ENCODE data around the gene OR52A1.
A peak's percentile ranks its signal among the peaks of the same experiment; 100 is the strongest.
"Not testable (repeated sequence)": the region's sequence is repeated elsewhere in the genome, so short reads cannot be mapped to it uniquely, and the experiment has no call there.

Gene OR52A1

GRCh38 chr11:5154657-5155056, at the start of gene OR52A1:
Gene OR52A1 (minus strand): TSS chr11:5154757. CDS start chr11:5152369, 2,388 bp downstream.
- no peak for DNase-seq (ENCODE audit: low spot score)

GRCh38 chr11:5203366-5203765, 48.8 kb upstream of the OR52A1 start:
- no peak for DNase-seq (ENCODE audit: low spot score)

- DNase-seq (ENCODE audit: low spot score) = no peak
These were observed 46.0 kb upstream of the OR52A1 start, which contains the start of gene OR51V1 for GRCh38 chr11:5200582-5200981. Gene OR51V1 (minus strand): TSS chr11:5200682. CDS start chr11:5200682, 0 bp downstream.

DNA sequence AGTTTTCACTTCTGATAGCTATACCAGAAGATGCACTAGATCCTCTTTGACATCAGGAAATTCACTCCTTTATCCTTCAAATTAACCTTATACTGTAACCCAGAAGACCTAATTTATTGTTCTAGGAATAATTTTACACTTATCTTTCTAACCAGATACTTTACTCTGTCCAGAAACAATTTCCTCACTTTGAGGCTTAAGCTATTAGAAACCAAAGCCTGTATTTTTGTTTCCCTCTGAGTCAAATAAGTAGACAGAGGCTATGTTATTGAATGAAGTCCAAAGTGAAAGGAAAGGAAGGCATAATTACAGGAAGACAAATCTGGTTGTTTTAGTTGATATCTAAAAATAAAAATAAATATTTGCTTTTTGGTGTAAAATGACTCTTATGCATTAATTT, 43.7 kb upstream of the OR52A1 start:
- no peak for DNase-seq (ENCODE audit: low spot score)

- DNase-seq (ENCODE audit: low spot score) = peak; percentile 28
These were observed 43.0 kb upstream of the OR52A1 start for GRCh38 chr11:5197536-5197935.

GRCh38 chr11:5196731-5197130, 42.2 kb upstream of the OR52A1 start:
- no peak for DNase-seq (ENCODE audit: low spot score)

GRCh38 chr11:5196067-5196466, 41.5 kb upstream of the OR52A1 start:
- DNase-seq (ENCODE audit: low spot score) = no peak

DNA sequence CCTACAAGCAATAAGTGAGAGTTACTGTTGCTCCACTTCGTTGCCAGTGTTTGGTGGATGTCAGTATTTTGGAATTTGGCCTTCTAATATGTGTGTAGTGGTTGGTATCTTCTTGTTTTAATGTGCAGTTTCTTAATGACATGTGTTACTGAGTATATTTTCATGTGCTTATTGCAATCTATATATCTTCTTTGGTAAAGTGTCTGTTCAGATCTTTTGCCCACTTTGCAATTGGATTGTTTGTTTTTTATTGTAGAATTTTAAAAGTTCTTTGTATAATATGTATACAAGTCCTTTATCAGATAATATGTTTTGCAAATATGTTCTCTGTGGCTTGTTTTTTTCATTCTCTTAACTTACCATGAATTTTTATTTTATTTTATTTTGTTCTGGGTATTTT, 38.2 kb upstream of the OR52A1 start:
- DNase-seq (ENCODE audit: low spot score) = no peak

- no peak for DNase-seq (ENCODE audit: low spot score)
These were observed 33.6 kb upstream of the OR52A1 start for GRCh38 chr11:5188201-5188600.

DNA sequence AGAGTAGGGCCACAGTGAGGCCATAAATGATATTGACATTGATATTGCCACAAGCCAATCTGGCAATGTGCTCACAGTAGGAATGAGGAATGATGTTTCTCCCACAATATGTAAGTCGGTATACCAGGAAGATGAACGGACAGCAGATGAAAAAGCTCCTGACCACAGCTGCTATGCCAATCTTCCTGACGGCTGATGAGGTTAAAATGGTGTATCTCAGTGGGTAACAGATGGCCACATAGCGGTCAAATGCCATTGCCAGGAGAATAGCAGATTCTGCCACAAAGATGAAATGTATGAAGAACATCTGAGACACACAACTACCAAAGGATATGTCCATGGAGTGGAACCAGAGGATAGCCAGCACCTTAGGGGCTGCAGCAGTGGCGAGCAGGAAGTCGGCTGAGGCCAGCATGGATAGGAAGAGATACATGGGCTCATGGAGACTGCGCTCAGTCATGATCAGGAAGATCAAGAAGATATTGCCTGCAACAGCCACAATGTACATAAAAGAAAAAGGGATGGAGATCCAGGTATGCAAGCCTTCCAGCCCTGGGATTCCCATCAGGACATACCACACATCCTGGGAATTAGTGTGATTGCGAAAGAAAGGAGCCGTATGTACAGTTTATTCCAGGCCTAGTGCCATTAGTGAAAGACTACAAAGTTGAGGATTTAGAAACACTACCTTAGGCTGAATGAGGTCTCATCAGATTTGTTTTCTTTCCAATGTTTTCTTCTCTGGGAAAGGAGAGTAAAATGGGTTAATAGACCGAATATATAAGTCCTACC, 23.7 kb upstream of the OR52A1 start:
- DNase-seq (ENCODE audit: low spot score) = no peak

DNA sequence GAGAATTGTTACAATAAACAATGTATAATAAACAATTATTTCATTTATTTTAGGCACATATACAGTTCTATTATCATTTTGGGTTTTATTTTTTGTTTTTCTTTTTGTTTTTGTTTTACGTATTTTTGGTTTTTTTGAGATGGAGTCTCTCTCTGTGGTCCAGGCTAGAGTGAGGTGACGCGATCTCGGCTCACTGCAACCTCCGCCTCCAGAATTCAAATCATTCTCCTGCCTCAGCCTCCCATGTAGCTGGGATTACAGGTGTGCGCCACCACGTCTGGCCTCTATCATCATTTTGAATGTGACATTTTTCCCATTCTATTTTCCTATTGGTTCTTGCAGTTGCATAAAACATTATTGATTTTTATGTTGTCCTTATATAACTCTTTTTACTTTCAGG, 20.4 kb upstream of the OR52A1 start:
- no peak for DNase-seq (ENCODE audit: low spot score)

DNA sequence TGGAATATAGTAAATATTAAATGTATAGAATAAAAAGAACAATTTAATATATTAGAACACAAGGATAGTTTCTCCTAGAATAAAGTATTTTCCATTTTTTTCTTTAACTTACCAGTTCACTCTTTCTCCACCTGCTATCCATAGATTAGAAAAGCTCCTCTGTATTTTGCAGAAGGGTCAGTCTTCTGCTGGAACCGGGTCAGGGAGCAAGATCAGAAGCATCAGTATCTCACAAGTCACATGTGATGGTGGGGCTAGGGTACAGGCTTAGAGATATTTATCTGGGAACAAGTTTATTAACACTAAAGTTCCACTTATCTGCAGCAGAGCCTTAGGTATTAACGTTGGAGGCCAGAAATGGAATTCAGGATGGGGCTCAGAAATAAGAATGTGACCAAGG, 17.3 kb upstream of the OR52A1 start:
- DNase-seq (ENCODE audit: low spot score) = no peak

DNA sequence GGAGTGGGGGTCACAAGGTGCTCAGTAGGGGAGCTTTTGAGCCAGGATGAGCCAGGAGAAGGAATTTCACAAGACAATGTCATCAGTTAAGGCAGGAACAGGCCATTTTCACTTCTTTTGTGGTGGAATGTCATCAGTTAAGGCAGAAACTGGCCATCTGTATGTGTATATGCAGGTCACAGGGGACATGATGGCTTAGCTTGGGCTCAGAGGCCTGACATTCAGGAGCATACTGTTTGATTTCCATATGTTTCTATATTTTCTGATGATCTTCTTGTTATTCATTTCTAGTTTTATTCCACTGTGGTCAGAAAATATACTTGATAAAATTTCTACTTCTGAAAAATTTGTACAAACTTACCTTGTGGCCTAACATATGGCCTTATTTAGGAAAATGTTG, 11.3 kb upstream of the OR52A1 start:
- DNase-seq (ENCODE audit: low spot score) = not testable (repeated sequence)

- not testable (repeated sequence) for DNase-seq (ENCODE audit: low spot score)
These were observed 10.2 kb upstream of the OR52A1 start for GRCh38 chr11:5164807-5165206.

DNA sequence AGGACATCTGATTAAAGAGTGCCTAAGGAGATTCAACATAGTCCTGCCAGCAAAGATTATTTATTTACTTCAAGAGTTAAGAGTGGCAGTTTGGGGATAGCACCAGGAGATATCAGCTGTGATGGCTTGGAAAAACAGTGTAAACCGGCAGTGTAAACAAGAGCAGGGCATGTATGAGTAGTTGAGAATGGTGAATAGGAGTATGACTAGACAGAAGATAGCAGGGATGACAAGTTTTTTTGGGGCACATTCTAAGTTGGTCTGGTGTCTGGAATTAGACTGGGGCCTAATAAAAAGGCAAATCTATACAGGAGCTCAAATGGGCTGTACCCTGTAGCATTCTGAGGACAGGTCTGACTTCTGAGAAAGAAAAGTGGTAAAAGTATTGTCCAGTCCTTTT, 6.5 kb upstream of the OR52A1 start:
- not testable (repeated sequence) for DNase-seq (ENCODE audit: low spot score)

DNA sequence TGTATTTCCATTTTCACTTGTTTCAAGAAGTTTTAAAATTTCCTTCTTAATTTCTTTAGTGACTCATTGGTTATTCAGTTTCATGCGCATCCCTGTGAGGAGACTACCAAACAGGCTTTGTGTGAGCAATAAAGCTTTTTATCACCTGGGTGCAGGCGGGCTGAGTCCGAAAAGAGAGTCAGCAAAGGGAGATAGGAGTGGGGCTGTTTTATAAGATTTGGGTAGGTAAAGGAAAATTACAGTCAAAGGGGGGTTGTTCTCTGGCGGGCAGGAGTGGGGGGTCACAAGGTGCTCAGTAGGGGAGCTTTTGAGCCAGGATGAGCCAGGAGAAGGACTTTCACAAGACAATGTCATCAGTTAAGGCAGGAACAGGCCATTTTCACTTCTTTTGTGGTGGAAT, 5.7 kb upstream of the OR52A1 start:
- not testable (repeated sequence) for DNase-seq (ENCODE audit: low spot score)

- no peak for DNase-seq (ENCODE audit: low spot score)
These were observed 5.2 kb upstream of the OR52A1 start for GRCh38 chr11:5159806-5160205.

- no peak for DNase-seq (ENCODE audit: low spot score)
These were observed 754 bp downstream of the OR52A1 start for GRCh38 chr11:5153574-5154431.

- DNase-seq (ENCODE audit: low spot score) = peak; percentile 18
These were observed 2.8 kb downstream of the OR52A1 start for GRCh38 chr11:5151713-5152153.

DNA sequence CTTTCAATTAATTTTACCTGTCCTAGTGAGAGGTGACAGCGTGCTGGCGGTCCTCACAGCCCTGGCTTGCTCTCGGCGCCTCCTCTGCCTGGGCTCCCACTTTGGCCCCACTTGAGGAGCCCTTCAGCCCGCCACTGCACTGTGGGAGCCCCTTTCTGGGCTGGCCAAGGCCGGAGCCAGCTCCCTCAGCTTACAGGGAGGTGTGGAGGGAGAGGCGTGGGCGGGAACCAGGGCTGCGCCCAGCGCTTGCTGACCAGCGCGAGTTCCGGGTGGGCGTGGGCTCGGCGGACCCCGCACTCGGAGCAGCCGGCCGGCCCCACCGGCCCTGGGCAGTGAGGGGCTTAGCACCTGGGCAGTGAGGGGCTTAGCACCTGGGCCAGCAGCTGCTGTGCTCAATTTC, 10.4 kb downstream of the OR52A1 start:
- DNase-seq (ENCODE audit: low spot score) = not testable (repeated sequence)

- DNase-seq (ENCODE audit: low spot score) = no peak
These were observed 16.6 kb downstream of the OR52A1 start, which contains the start of gene OR52A5 for GRCh38 chr11:5137996-5138395. Gene OR52A5 (minus strand): TSS chr11:5138356. CDS start chr11:5132642, 5,714 bp downstream.

- no peak for DNase-seq (ENCODE audit: low spot score)
These were observed 17.5 kb downstream of the OR52A1 start for GRCh38 chr11:5137014-5137413.

DNA sequence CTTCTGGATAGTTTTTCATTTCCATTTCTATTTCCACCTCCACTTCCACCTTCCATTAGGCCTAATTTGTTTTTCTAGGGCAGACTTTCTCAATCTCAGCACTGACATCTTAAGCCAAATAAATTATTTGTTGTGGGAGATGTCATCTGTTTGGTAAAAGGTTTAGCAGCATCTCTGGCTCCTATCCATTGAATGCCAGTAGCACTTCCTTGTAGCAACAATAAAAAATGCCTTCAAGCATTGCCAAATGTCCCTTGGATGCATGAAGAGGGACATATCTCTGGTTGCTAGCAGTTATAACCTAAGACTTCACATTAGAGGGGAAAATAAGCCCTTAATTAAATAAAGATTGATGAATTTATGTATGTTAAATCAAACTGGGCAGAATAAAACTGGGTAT, 18.3 kb downstream of the OR52A1 start:
- no peak for DNase-seq (ENCODE audit: low spot score)

All from pons (tissue), 1 donor.